UCSD-AML1 (cell line): ENCODE measurements around the gene NUDT4.
"Not testable (repeated sequence)": the region's sequence is repeated elsewhere in the genome, so short reads cannot be mapped to it uniquely, and the experiment has no call there.

Source experiments
- DNase-seq: peaks from one replicate; lab custom pipeline; 2025; ENCODE audit not compliant: unreplicated experiment; lab: John Stamatoyannopoulos, UW

NUDT4 gene

DNA sequence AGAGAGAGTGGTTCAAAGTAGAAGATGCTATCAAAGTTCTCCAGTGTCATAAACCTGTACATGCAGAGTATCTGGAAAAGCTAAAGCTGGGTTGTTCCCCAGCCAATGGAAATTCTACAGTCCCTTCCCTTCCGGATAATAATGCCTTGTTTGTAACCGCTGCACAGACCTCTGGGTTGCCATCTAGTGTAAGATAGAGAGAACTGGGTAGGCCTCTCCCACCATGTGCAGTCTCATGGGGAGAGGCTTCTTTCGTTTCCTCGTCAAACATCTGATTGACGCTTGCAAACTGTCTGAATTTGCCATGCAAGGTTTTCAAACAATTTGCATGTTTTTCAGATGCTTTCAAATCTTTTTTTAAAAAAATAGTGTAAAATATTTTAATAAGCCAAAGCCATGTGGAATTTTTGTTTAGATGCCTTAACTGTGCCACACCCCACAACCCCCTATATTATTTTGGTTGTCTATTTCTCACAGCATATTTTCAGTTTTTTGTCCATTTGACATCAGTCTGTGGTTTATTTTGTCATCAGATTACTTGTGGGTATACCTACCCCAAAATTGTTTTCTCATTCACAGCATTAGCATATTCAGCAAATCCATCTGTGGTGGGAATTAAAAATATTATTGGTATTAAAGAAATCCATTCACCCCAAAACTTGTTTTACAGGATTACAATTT is 21.6 kb downstream of the NUDT4 start:
- not testable (repeated sequence) for DNase-seq

DNA sequence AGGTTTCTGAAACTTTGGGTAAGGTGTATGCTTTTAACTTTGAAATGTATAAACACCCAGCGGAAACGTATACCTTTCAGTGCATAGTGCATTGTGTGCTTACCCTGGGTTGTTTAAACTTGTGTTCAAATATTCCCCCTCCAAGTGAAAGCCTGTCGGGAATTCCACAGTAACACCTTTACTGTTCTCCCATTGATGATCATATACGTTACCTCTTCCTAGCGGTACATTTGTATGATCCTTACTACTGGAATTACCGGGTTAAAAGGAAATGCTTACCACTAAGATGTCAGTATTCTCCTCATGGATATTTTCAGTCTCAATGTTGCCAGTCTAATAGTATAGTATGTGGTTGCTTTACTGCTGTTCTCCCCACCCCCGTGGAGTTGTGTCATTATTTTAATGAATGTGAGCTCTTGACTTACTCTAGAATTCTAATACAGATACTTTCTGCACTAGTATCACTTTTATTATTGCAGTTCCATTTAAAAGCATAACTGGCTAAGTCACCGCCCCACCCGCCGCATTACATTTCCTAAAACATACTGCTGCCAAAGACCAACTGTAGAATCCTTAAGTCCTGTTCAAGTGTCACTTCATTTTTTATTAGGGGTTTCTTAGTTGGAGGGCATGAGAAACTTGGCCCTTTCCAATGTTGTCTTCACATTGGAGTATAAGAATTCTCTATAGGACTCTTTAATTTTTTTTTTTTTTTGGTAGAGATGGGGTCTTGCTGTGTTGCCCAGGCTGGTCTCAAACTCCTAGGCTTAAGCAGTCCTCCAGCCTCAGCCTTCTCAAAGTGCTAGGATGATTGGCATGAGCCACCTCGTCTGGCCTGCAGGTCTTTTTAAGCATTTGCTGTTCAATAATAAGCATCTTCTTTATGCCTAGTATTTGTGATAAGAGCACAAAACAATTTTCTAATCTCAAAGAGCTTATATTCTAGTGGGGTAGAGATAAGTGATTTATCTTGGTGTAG is 24.9 kb downstream of the NUDT4 start:
- no peak for DNase-seq

GRCh38 chr12:93403988-93404803 is 26.5 kb downstream of the NUDT4 start:
- DNase-seq, result no peak

GRCh38 chr12:93404961-93405849 is 27.5 kb downstream of the NUDT4 start:
- no peak for DNase-seq

DNA sequence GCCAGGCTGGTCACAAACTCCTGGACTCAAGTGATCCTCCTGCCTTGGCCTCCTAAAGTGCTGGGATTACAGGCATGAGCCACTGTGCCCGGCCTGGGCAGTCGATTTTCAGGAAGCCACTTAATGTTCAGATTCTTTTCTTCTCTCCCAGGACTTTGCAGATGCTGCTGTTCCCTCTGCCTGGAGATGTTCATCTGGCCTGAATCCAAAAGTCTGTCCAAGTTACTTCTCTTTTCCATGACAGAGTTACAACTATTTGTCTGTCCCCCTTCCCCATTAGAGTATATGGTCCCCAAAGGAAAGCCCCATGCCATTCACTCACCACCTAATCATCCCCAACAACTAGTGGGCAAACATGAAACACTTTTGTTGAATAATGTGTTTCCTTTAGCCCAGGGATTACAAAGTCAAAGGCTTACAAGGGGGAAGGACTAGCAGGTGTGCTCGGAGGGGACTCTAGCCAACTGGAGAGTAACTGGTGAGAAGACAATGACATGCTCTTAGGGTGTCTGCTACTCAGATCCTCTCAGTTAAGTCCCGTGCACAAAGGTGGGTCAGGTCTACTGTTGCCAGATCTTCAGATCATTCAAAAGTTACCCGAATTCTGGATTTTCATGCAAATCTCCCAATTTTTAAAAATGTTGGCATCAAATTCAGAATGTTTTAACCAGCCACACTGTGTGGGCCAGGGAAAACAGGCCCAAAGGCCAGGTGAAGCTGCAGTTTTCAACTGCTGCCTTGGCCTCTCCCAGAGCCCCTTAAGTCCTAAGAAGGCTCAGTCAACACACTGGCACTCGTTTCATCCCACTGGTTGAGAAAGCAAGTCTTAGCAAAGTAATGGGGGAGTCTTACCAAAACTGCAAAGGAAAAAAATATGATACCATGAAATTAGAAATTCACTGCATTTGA is 29.6 kb downstream of the NUDT4 start:
- DNase-seq, result no peak

- DNase-seq, result no peak
These were observed 30.2 kb downstream of the NUDT4 start for GRCh38 chr12:93407963-93408283.

GRCh38 chr12:93408813-93409212 is 31.1 kb downstream of the NUDT4 start:
- DNase-seq, result no peak

DNA sequence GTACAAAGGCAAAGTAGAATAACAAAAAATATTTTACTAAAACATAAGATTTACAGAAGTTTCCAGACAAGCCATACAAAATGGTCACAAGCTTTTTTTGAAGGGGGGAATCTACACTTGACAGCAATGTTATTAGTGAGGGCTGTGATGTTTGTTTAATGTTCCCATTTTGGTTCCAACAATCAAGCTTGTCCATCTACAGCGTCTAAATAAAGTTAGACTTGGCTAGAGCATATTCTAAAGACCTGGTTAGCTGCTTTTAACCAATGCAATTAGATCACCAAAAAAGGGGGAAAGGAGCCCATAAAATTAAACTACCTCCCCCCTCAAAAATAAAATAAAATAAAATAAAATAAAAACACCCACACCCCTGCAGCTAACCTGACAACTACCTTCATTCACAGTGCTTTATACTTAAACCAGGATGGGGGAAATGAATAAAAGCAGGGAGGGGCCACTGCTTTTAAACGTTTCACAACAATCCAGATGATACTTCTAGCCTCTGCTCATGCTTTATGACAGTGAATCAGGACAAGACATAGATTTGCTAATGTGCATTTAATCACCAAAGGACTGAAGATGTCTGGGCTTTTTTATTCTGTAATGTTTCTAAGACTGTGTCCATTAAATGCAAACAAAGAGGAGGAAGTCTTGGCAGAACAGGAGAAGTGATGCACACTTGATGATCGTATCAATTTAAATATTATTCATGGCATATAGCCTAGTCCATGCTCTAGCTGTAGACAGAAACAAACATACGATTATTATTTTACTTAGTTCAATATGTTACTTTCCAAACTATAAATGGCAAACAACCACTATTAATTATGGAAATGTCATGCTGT is 31.8 kb downstream of the NUDT4 start:
- DNase-seq, result not testable (repeated sequence)

DNA sequence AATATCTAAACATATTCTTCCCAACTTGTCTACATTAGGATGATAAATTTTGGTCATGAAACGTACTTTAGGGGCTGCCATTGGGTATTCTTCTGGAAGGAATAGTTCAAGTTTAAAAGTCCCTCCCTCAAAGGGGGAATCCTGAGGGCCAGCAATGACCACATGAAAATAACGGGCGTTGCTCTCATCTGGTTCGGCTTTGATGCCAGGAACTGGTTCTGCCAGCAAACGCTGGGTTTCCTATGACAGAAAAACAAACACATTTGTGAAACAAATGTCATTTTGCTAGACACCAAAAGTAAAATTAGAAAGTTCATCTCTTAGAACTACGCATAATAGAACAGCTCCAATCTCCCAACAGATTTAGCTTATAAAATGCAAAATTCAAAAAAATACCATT is 33.3 kb downstream of the NUDT4 start:
- DNase-seq, result not testable (repeated sequence)

DNA sequence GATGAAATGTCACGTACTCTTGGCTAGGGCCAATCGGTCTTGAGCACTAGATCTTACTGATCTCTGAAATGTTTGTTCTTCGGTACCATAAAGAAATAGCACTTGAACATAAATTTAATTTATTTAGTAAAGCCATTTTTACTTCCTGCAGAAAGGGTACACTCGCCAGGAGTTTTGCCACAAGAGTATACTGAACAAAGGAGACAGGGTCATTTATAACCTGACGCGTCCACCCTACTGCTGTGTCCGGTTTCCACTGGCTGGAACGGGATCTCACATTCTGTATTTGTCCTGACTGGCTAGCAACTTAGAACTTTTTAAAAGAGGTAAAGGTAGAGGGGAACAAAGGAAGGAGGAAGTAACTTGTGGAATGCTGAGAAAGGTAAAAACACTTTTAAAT is 34.7 kb downstream of the NUDT4 start:
- not testable (repeated sequence) for DNase-seq

DNA sequence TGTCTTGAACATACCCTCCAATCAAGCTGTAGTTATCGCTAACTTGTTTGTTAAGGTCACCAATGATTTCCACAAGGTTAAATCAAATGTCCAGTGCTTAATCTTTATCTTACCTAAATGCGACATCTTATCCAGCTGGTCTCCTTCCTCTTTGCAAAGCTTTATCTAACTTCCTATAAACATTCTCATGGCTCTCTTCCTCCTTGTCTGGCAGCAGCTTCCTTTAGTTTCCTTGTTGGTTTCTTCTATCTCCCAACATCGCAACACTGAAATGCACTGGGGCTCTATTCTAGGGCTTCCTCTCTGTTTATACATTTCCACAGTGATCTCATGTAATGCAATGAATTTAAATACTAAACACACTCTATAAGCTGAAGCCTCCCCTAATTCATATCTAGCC is 35.3 kb downstream of the NUDT4 start:
- DNase-seq, result no peak

- no peak for DNase-seq
These were observed 38.2 kb downstream of the NUDT4 start for GRCh38 chr12:93415723-93416464.

DNA sequence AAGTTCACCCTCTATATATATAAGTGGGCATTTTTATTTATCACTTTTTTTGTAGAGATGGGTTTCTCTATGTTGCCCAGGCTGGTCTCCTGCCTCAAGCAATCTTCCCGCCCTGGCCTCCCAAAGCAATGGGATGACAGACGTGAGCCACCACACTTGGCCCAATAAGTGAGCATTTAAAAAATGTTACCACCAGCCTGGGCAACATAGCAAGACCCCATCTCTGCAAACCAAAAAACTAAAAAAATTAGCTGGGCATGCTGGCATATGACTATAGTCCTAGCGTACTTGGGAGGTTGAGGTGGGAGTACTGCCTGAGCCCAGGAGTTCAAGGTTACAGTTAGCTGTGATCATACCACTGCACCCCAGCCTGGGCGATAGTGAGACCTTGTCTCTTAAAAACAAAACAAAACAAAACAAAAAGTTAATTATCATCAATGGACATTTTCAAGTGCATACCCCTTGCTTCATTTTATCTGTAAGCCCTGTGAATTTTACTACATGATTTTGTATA is 40.3 kb downstream of the NUDT4 start:
- no peak for DNase-seq

GRCh38 chr12:93419388-93420034 is 41.8 kb downstream of the NUDT4 start:
- DNase-seq, result no peak

- no peak for DNase-seq
These were observed 44.3 kb downstream of the NUDT4 start for GRCh38 chr12:93422050-93422449.

GRCh38 chr12:93425736-93426411 is 48.1 kb downstream of the NUDT4 start:
- no peak for DNase-seq

- DNase-seq, result no peak
These were observed 48.7 kb downstream of the NUDT4 start for GRCh38 chr12:93426412-93426805.
